Measurements from ENCODE around the gene D2HGDH. TPM values are rescaled to one million over a fixed set of nuclear protein-coding genes. Genes with fewer than 3 reads are reported as not detected.
"Not testable (repeated sequence)": the region's sequence is repeated elsewhere in the genome, so short reads cannot be mapped to it uniquely, and the experiment has no call there.

Gene D2HGDH
- total RNA-seq, 2 experiments from 2014 or later = 26.4 to 33.0 TPM

- ChIA-PET CTCF (no interaction called here), POLR2A (no interaction called here)
Measured at GRCh38 chr2:241811201-241811951, 76.9 kb downstream of the D2HGDH start.

DNA sequence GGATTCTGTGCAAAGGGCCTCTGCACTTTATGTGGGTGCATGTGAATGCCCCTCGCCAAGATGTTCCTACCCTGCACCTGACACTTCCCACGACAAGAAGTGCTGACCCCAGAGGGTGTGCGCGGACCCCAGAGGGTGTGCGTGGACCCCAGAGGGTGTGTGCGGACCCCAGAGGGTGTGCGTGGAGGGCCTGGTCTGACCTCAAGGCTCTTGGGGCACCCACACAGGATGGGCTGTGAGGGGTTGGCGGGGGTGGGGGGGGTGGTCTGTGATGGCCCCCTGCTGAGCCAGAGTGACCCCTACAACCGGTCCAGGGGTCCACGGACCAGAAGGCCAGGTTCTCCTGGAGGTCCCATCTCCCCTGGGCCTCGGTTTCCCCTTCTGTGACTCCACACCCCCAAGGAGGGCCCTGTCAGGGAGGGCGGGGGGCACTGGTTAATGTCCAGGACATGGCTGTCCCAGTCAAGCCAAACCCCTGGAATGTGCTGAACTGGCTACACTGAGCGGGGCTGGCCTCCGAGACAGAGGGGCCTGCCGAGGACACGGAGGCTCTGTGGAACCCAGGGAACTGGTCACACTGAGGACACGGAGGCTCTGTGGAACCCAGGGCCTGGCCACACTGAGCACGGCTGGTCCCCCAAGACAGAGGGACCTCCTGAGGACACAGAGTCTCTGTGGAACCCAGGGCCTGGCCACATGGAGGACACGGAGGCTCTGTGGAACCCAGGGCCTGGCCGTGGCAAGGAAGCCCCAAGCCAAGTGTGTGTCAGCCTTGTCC lies 77.7 kb downstream of the D2HGDH start:
- ChIA-PET POLR2A (no interaction called here), CTCF (no interaction called here)

- ChIA-PET POLR2A (no interaction called here), CTCF (no interaction called here)
Measured at GRCh38 chr2:241812730-241813643, 78.6 kb downstream of the D2HGDH start.

DNA sequence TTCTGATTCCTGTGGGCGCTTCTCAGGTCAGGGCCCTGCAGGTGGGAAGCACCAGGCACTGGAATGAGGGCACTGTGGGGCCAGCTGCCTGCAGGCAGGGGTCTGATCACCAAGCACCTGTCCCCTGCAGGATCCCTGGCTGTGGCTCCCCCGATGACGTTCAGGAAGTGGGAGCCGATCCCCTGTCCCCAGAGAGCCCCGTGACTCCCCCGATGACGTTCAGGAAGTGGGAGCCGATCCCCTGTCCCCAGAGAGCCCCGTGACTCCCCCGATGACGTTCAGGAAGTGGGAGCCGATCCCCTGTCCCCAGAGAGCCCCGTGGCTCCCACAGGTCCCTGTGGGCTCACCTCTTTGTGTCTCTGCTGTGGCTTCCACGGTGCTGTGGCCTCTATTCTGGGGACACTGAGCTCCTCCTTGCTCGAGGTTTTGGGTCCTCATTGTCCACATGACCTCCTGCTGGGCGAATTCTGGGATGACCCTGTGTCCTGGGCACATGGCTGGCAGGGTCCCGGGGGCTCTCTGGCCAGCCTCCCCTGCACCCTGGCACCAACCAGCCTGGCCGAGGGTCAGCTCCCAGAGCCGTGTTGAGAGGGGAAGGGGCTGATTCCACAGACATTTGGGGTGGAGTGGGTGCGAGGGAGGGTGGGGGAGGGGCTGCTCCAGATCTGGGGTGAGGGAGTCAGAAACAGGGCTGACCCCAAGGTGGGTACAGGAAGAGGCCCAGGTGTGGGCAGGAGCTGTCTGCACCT lies 79.4 kb downstream of the D2HGDH start:
- ChIA-PET CTCF (no interaction called here), POLR2A (no interaction called here)

GRCh38 chr2:241814393-241814642 lies 79.9 kb downstream of the D2HGDH start:
- ChIA-PET CTCF (no interaction called here), POLR2A (no interaction called here)

DNA sequence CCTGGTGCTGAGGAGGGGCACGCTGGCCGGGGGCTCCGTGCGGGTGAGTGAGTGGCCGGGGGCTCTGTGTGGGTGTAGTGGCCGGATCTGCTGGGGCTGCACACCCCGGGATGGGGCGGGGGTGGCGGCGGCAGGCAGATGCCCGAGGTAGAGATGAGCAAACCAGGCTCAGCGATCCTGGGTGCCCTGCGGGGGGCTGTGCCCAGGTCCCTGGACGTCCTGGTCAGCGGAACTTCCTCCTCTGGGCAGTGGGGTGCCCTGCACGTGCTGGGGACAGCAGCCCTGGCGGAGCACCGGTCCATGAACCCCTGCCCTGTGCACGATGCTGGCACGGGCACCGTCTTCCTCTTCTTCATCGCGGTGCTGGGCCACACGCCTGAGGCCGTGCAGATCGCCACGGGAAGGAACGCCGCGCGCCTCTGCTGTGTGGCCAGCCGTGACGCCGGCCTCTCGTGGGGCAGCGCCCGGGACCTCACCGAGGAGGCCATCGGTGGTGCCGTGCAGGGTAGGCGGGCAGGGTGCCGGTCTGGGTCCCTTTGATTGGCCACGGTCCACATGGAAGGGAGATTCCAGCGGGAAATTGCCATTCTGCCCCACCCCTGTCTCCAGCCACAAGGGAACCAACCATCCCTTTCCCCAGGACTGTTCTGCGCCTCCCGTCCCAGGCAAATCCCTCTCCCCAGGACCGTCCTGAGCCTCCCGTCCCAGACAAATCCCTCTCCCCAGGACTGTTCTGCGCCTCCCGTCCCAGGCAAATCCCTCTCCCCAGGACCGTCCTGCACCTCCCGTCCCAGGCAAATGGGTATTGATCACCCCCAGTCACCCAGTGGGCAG lies 80.4 kb downstream of the D2HGDH start:
- CTCF ChIA-PET = no interaction called here
- POLR2A ChIA-PET = no interaction called here

DNA sequence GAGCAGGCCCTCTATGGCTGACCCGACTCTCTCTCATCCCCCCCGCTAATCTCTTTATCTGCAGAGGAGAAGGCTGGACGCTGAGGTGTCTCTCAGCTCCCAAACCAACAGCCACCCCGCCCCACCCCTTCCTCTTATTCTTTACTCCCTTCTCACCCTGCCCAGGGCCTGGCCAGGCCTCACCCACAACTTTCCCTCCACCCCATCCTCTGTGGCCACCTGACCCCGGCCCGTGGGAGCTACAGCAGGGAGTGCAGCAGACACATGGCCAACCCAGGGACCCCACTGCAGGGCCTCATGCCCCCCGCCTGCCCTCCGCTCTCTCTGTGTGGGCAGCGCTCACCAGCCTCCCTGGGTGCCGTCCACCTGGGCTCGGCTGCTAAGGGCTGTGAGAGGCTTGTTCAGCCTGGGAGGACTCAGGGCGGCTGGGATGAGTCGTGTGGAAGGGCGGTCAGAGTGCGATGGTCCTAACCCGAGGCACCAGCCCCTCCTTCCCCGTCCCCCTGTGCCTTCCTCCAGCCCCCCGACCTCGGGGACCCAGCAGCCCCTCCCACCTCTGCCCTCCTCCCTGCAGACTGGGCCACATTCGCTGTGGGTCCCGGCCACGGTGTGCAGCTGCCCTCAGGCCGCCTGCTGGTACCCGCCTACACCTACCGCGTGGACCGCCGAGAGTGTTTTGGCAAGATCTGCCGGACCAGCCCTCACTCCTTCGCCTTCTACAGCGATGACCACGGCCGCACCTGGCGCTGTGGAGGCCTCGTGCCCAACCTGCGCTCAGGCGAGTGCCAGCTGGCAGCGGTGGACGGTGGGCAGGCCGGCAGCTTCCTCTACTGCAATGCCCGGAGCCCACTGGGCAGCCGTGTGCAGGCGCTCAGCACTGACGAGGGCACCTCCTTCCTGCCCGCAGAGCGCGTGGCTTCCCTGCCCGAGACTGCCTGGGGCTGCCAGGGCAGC lies 81.3 kb downstream of the D2HGDH start:
- ChIA-PET CTCF (interaction anchor here (1.1 kb wide), 1 partner anchor 75 kb away, joined by 4 read pairs; no protein-coding TSS in a partner anchor), POLR2A (no interaction called here)

GRCh38 chr2:241816431-241817121 lies 82.1 kb downstream of the D2HGDH start:
- ChIA-PET POLR2A (no interaction called here), CTCF (interaction anchor here (0.9 to 1.1 kb wide), 2 partner anchors 20 to 76 kb away, joined by 3 to 4 read pairs; no protein-coding TSS in a partner anchor)

- ChIA-PET POLR2A (no interaction called here), CTCF (interaction anchor here (0.9 kb wide), 1 partner anchor 20 kb away, joined by 3 read pairs; no protein-coding TSS in a partner anchor)
Measured at GRCh38 chr2:241817126-241817820, 82.8 kb downstream of the D2HGDH start.

DNA sequence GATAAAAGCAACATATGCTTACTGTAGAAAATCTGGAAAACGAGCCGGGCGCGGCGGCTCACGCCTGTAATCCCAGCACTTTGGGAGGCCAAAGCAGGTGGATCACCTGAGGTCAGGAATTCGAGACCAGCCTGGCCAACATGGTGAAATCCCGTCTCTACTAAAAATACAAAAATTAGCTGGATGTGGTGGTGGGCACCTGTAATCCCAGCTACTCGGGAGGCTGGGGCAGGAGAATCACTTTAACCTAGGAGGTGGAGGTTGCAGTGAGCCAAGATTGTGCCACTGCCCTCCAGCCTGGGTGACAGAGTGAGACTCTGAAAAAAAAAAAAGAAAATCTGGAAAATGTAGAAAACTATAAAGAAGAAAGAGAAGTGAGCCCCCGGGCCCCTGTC lies 83.4 kb downstream of the D2HGDH start:
- POLR2A ChIA-PET, CTCF ChIA-PET: not testable (repeated sequence)

Other genes starting within 250 kb of the D2HGDH start
- gene STK25, start 226.0 kb upstream of the D2HGDH start, total RNA-seq = 100 to 1,000 TPM in 1 of 2 experiments, 10 to 100 TPM in 1; 97.6 to 113 TPM
- gene BOK, start 175.9 kb upstream of the D2HGDH start, total RNA-seq = under 1 TPM in 1 of 2 experiments, not detected in 1; 0.06 TPM
- 10 to 100 TPM; 57.3 to 57.7 TPM for gene THAP4, start 97.5 kb upstream of the D2HGDH start, total RNA-seq
- gene ATG4B, start 96.9 kb upstream of the D2HGDH start, total RNA-seq = 10 to 100 TPM; 85.1 to 85.3 TPM
- 100 to 1,000 TPM; 129 to 130 TPM for gene DTYMK, start 47.8 kb upstream of the D2HGDH start, total RNA-seq
- gene ING5, start 32.6 kb upstream of the D2HGDH start, total RNA-seq = 10 to 100 TPM; 44.2 to 47.1 TPM
- under 1 TPM; 0.21 to 0.25 TPM for gene GAL3ST2, start 42.2 kb downstream of the D2HGDH start, total RNA-seq
- not detected for gene NEU4, start 74.6 kb downstream of the D2HGDH start, total RNA-seq
- 10 to 100 TPM; 52.0 to 53.0 TPM for gene PDCD1, start 124.3 kb downstream of the D2HGDH start, total RNA-seq
- under 1 TPM; 0.11 to 0.25 TPM for gene RTP5, start 135.1 kb downstream of the D2HGDH start, total RNA-seq